ENCODE measurements around the gene TNKS1BP1. TPM values are rescaled to one million over a fixed set of nuclear protein-coding genes. Genes with fewer than 3 reads are reported as not detected.
A peak's percentile ranks its signal among the peaks of the same experiment; 100 is the strongest.

The TNKS1BP1 gene
- total RNA-seq, 1 experiment from 2014 or later: 218 TPM

DNA sequence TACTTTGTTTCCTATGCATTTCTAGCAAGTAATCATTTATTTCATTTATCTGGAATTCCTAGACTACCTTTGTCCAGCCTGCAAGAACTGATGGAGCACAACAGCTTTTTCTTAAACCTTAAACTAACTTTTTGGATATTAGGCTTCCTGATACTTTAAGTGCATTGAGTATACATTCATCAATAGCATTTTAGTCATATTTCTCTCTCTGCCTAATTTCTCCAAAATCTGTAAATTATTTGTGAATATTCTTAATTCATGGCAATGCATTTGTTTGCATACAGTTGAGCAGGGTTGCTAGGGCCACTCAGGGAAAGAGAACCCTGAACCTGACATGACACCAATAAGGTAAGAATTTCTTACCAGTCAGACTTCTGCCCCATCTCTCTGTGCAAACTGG is 58.6 kb downstream of the TNKS1BP1 start:
- POLR2A ChIA-PET (ENCODE audit: unreplicated experiment): no interaction called here
- intact Hi-C loops (cut with micrococcal nuclease; ENCODE audit: unreplicated experiment): no loop called here
- CTCF ChIA-PET: no interaction called here

GRCh38 chr11:57263351-57263750 is 61.4 kb downstream of the TNKS1BP1 start:
- no peaks in the 10 kb centered on the region for H3K9me2 ChIP-seq (ENCODE audit: insufficient read depth)
- ChIA-PET POLR2A (ENCODE audit: unreplicated experiment) (no interaction called here), CTCF (no interaction called here)

More for the DNA sequence above, 58.6 kb downstream of the TNKS1BP1 start:
- Histone ChIP-seq H3K4me3 (no peak overlapping the region), H3K4me1 (replicated peaks; ENCODE audit: insufficient read depth) (no peaks in the 10 kb centered on the region), H3K4me2 (no peak overlapping the region), H3K27me3 (ENCODE audit: insufficient read depth, low read depth) (no peaks in the 10 kb centered on the region), H2AFZ (no peak overlapping the region), H3K36me3 (ENCODE audit: low read depth) (no peaks in the 10 kb centered on the region), H3F3A (ENCODE audit: insufficient read depth, low read depth) (no peaks in the 10 kb centered on the region), H4K20me1 (ENCODE audit: insufficient read depth) (no peaks in the 10 kb centered on the region), H3K27ac (no peak overlapping the region), H3K9me2 (ENCODE audit: insufficient read depth) (no peaks in the 10 kb centered on the region), H3K9me3 (ENCODE audit: insufficient read depth, low read depth) (peaks cover 10% of the 10 kb centered on the region; the same call in 1 of the 2 replicates), H3K79me2 (ENCODE audit: low read depth) (no peaks in the 10 kb centered on the region)
- TF ChIP-seq EZH2 (IDR thresholded peaks at IDR 0.05; ENCODE audit: low read depth): no peak
- TF ChIP-seq, protein P1, sequence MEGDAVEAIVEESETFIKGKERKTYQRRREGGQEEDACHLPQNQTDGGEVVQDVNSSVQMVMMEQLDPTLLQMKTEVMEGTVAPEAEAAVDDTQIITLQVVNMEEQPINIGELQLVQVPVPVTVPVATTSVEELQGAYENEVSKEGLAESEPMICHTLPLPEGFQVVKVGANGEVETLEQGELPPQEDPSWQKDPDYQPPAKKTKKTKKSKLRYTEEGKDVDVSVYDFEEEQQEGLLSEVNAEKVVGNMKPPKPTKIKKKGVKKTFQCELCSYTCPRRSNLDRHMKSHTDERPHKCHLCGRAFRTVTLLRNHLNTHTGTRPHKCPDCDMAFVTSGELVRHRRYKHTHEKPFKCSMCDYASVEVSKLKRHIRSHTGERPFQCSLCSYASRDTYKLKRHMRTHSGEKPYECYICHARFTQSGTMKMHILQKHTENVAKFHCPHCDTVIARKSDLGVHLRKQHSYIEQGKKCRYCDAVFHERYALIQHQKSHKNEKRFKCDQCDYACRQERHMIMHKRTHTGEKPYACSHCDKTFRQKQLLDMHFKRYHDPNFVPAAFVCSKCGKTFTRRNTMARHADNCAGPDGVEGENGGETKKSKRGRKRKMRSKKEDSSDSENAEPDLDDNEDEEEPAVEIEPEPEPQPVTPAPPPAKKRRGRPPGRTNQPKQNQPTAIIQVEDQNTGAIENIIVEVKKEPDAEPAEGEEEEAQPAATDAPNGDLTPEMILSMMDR (conservative IDR thresholded peaks at IDR 0.05): no peak
- BruUV-seq (replicated peaks): no TSS peak
- no peak for DNase-seq

DNA sequence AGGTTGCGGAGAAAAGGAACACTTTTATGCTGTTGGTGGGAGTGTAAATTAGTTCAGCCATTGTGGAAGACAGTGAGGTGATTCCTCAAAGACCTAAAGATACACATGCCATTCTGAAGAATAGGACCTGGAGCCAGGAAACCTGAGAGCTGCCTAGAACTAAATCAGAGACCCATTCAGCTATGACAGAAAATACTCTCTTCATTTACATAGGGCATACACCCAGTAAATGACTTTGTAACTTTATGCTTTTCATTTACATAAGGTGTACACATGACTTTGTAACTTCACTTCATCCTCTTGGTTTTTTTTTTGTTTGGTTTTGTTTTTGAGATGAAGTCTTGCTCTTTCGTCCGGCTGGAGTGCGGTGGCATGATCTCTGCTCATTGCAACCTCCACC is 62.6 kb downstream of the TNKS1BP1 start:
- intact Hi-C loops (cut with micrococcal nuclease; ENCODE audit: unreplicated experiment): no loop called here
- Histone ChIP-seq H3K27ac (no peak overlapping the region), H3K79me2 (ENCODE audit: low read depth) (no peaks in the 10 kb centered on the region), H3K9me2 (ENCODE audit: insufficient read depth) (no peaks in the 10 kb centered on the region), H3K4me1 (replicated peaks; ENCODE audit: insufficient read depth) (no peaks in the 10 kb centered on the region), H3F3A (ENCODE audit: insufficient read depth, low read depth) (no peaks in the 10 kb centered on the region), H2AFZ (no peak overlapping the region), H3K9me3 (ENCODE audit: insufficient read depth, low read depth) (peaks cover 10% of the 10 kb centered on the region; the same call in 1 of the 2 replicates), H3K36me3 (ENCODE audit: low read depth) (no peaks in the 10 kb centered on the region), H3K4me2 (no peak overlapping the region), H4K20me1 (ENCODE audit: insufficient read depth) (no peaks in the 10 kb centered on the region), H3K27me3 (ENCODE audit: insufficient read depth, low read depth) (no peaks in the 10 kb centered on the region), H3K4me3 (no peak overlapping the region)
- DNase-seq: peak in 1 of 2 experiments; percentile 3
- TF ChIP-seq, protein P1 (conservative IDR thresholded peaks at IDR 0.05): no peak
- no peak for TF ChIP-seq EZH2 (IDR thresholded peaks at IDR 0.05; ENCODE audit: low read depth)
- ChIA-PET POLR2A (ENCODE audit: unreplicated experiment) (no interaction called here), CTCF (no interaction called here)
- BruUV-seq (replicated peaks): no TSS peak

More at GRCh38 chr11:57263351-57263750, 61.4 kb downstream of the TNKS1BP1 start:
- Histone ChIP-seq H2AFZ (no peak overlapping the region), H4K20me1 (ENCODE audit: insufficient read depth) (no peaks in the 10 kb centered on the region), H3K4me3 (no peak overlapping the region), H3K36me3 (ENCODE audit: low read depth) (no peaks in the 10 kb centered on the region), H3K4me2 (no peak overlapping the region), H3K79me2 (ENCODE audit: low read depth) (no peaks in the 10 kb centered on the region), H3F3A (ENCODE audit: insufficient read depth, low read depth) (no peaks in the 10 kb centered on the region), H3K27ac (no peak overlapping the region), H3K9me3 (ENCODE audit: insufficient read depth, low read depth) (peaks cover 10% of the 10 kb centered on the region; the same call in 1 of the 2 replicates), H3K27me3 (ENCODE audit: insufficient read depth, low read depth) (no peaks in the 10 kb centered on the region), H3K4me1 (replicated peaks; ENCODE audit: insufficient read depth) (no peaks in the 10 kb centered on the region)
- peak in 1 of 2 experiments; percentile 28 for DNase-seq
- BruUV-seq (replicated peaks): no TSS peak
- intact Hi-C loops (cut with micrococcal nuclease; ENCODE audit: unreplicated experiment): no loop called here
- TF ChIP-seq, protein P1 (conservative IDR thresholded peaks at IDR 0.05): no peak
- TF ChIP-seq EZH2 (IDR thresholded peaks at IDR 0.05; ENCODE audit: low read depth): no peak

Measured in PC-9 (cell line).